NCI-H1694 treated with DMSO at 0.1 percent for 48 hours (cell line): ENCODE data around the gene ABCC3.
"Not testable (repeated sequence)": the region's sequence is repeated elsewhere in the genome, so short reads cannot be mapped to it uniquely, and the experiment has no call there.

Source experiments
- DNase-seq: peaks from one replicate; lab custom pipeline; 2025; lab: John Stamatoyannopoulos, UW

Gene ABCC3

GRCh38 chr17:50666316-50666715 lies 31.6 kb downstream of the ABCC3 start:
- no peak for DNase-seq

DNA sequence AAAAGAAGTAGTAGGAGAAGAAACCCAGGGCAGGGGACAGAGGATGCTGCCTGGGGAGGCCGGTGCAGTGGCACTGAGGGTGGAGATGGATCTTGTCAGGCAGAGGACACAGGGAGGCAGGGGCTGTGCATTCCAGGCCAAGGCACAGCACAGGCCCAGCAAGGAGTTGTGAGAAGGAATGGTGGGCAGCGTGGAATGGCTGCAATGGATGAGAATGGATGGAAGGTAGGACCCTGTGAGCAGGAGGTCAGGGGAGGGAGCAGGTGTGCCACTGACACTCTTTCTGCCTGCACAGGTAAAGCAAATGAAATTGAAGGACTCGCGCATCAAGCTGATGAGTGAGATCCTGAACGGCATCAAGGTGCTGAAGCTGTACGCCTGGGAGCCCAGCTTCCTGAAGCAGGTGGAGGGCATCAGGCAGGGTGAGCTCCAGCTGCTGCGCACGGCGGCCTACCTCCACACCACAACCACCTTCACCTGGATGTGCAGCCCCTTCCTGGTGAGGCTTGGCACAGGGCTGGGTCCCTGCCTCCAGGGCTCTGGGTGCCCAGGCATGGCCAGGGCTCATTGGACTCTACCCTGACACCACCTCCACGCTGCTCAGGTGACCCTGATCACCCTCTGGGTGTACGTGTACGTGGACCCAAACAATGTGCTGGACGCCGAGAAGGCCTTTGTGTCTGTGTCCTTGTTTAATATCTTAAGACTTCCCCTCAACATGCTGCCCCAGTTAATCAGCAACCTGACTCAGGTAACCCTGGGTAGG lies 32.8 kb downstream of the ABCC3 start:
- DNase-seq = no peak

GRCh38 chr17:50668025-50668837 lies 33.5 kb downstream of the ABCC3 start:
- no peak for DNase-seq

GRCh38 chr17:50668838-50669581 lies 34.3 kb downstream of the ABCC3 start:
- no peak for DNase-seq

DNA sequence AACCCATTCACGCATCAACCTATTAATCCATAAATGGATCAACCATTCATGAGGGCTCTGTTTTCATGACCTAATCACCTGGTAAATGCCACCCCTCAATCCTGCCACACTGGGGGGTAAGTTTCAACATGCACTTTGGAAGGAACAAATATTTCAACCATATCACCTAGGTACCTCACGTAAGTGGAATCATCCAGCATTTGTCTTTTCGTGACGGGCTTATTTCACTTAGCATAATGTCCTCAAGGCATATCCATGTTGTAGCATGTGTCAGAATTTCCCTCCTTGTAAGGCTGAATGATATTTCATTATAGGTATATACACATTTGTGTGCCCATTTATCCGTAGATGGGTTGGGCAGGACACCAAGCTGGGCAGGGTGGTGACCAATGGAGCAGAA lies 37.4 kb downstream of the ABCC3 start:
- DNase-seq = no peak

- no peak for DNase-seq
Observed at GRCh38 chr17:50672831-50673551, 38.3 kb downstream of the ABCC3 start.

GRCh38 chr17:50675190-50675589 lies 40.5 kb downstream of the ABCC3 start:
- no peak for DNase-seq

GRCh38 chr17:50675627-50676026 lies 40.9 kb downstream of the ABCC3 start:
- peak; percentile 7 for DNase-seq

- no peak for DNase-seq
Observed at GRCh38 chr17:50676065-50676975, 41.6 kb downstream of the ABCC3 start.

DNA sequence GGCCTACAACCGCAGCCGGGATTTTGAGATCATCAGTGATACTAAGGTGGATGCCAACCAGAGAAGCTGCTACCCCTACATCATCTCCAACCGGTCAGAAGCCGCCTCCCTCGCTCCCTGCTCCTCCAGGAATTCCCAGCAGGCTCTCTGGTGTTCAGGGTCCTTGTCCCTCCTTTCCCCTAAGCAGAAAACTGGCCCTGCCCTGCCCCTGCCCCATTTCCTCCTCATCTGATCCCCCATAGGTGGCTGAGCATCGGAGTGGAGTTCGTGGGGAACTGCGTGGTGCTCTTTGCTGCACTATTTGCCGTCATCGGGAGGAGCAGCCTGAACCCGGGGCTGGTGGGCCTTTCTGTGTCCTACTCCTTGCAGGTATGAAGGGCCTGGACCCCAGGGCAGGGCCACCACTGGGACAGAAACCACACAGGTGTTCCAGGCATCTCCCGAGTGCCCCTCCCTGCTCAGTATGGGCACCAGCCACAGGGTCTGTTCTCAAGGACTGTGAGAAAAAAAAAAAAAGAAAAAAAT lies 43.2 kb downstream of the ABCC3 start:
- no peak for DNase-seq

- DNase-seq = no peak
Observed at GRCh38 chr17:50679008-50679544, 44.4 kb downstream of the ABCC3 start.

- no peak for DNase-seq
Observed at GRCh38 chr17:50680126-50680525, 45.4 kb downstream of the ABCC3 start.

DNA sequence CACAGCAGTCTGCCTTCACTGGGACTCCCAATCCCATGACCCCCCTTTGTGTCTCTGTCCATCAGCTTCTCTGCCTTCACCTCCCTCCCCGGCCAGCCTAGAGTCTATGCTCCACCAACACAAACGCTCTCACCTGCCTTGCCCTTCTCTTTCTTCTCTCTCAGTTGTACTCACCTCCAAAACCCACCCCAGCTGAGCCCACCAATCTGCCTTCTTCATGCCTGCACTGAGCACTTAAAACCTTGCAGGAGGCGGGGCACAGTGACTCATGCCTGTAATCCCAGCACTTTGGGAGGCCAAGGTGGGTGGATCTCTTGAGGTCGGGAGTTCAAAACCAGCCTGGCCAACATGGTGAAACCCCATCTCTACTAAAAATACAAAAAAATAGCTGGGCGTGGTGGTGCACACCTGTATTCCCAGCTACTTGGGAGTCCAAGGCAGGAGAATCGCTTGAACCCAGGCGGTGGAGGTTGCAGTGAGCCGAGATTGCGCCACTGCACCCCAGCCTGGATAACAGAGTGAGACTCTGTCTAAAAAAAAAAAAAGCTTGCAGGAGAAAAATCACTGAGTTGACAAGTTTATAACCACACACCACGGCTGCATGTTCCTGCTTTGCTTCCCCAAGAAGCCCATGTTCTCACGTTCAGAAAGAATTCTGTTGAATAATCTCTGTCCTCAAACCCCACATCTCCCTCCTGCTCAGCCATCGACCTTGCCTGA lies 46.0 kb downstream of the ABCC3 start:
- not testable (repeated sequence) for DNase-seq

- DNase-seq = peak; percentile 70
Observed at GRCh38 chr17:50681263-50682200, 46.9 kb downstream of the ABCC3 start.

GRCh38 chr17:50682441-50682840 lies 47.8 kb downstream of the ABCC3 start:
- DNase-seq = no peak

DNA sequence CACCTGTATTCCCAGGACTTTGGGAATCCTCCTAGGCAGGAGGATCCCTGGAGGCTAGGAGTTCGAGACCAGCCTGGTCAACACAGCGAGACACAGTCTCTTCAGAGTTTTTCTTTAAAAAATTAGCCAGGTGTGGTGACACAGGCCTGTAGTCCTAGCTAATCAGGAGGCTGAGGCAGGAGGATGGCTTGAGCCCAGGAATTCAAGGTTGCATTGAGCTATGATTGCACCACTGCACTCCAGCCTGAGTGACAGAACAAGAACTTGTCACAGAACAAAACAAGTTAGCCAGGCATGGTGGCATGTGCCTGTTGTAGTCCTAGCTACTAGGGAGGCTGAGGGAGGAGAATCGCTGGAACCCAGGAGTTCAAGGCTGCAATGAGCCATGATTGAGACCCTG lies 48.3 kb downstream of the ABCC3 start:
- no peak for DNase-seq

- no peak for DNase-seq
Observed at GRCh38 chr17:50683434-50684287, 49.0 kb downstream of the ABCC3 start.

- DNase-seq = no peak
Observed at GRCh38 chr17:50684288-50684611, 49.6 kb downstream of the ABCC3 start.
